ENCODE measurements around the gene GAS6. TPM values are rescaled to one million over a fixed set of nuclear protein-coding genes. Genes with fewer than 3 reads are reported as not detected.

GAS6 gene
- total and polyA plus RNA-seq, 2 donors = 36.5 to 89.4 TPM

DNA sequence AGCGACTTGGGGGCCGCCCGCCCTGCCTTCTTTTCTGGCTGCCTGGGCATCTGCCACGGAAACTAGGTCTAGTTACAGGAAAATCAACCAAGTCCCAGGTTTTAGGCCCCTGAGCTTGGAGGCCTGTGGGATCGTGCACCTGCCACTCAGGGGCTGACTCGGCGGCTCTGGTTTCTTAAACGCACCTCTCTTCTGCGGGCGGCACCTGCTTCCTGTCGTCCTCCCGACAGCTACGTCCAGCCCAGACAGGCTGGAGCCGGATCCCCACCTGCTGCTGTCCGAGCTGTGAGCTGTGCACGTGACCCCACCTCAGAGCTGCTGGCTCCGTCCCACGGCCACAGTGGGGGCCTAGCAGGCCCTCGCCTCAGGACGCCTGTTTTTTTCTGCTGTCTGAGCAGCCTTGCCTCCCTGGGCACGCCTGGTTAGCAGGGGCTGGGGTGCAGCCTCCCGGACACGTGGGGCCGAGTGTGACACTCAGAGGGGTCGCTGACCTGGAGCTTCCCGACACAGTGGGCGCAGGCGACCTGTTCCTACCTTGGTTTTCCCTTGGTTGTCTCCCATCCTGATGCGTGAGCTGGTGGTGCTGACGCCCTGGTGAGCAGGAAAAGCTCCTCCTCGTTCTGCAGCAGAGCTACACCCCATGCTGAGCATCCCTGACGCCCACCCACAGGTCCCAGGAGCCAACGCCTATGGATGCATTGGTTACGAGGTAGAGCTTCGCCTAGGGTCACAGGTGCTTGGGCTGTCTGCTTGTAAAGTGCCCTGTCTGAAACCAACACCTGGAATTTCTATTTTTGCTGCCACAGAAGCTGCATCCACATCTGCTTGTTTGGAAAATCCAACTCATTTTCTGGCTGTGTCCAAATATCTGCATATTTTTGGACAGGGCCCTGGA, 87.4 kb downstream of the GAS6 start:
- Histone ChIP-seq H3K27me3 (ENCODE audit: control insufficient read depth in 2 of 2, insufficient read depth in 1 of 2, low read length in 1 of 2) (peaks cover 0 to 14% of the 10 kb centered on the region in 2 donors), H3K27ac (ENCODE audit: low read depth in 1 of 2, low read length in 1 of 2) (no peak overlapping the region), H3K4me1 (ENCODE audit: control insufficient read depth in 2 of 2, insufficient read depth in 2 of 2, low read length in 2 of 2) (no peaks in the 10 kb centered on the region), H3K9me3 (ENCODE audit: control insufficient read depth in 2 of 2, insufficient read depth in 1 of 2, low read length in 1 of 2) (peaks cover 0 to 8% of the 10 kb centered on the region in 2 donors), H3K4me3 (ENCODE audit: low read length in 2 of 2) (no peak overlapping the region), H3K36me3 (ENCODE audit: control insufficient read depth in 2 of 2, insufficient read depth in 2 of 2, low read length in 1 of 2) (no peaks in the 10 kb centered on the region)
- WGBS = 85% methylated on average over 35 of the region's 35 CpGs
- DNase-seq (ENCODE audit: low read depth in 6 of 9, low spot score in 9 of 9) = no peak

DNA sequence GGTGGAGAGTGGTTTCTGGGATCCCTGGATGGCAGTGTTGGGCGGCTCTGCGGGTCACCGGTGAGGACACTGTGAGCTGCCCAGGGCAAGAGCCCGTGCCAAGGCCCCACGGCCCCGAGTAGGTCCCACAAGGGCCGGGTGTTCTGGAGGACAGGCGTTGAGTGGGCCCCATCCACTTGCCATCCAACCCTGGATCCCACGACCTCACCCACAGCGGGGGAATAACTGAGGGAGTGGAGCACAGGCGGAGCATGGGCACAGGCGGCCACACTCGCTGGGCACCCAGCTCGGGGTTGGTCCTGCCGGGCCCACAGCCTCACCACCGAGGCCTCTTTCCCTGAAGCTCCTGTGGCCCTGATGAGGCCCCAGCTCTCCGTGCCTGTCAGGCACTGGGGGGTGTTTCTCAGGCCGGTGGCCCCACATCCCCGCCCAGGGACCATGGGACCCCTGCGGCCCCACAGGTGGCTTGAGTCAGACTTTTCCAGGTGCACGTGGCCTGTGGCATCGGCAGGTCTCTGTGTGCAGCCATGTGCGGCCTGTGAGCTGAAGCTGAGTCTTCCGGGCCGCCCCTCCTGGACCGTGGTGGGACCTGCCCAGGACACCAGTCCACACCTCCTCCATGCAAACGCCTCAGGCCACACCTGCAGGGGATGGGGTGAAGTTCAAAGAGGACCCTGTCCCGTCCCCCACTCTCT, 88.3 kb downstream of the GAS6 start:
- Histone ChIP-seq H3K4me3 (ENCODE audit: low read length in 2 of 2) (no peak overlapping the region), H3K27me3 (ENCODE audit: control insufficient read depth in 2 of 2, insufficient read depth in 1 of 2, low read length in 1 of 2) (peaks cover 0 to 14% of the 10 kb centered on the region in 2 donors), H3K4me1 (ENCODE audit: control insufficient read depth in 2 of 2, insufficient read depth in 2 of 2, low read length in 2 of 2) (no peaks in the 10 kb centered on the region), H3K9me3 (ENCODE audit: control insufficient read depth in 2 of 2, insufficient read depth in 1 of 2, low read length in 1 of 2) (peaks cover 0 to 8% of the 10 kb centered on the region in 2 donors), H3K27ac (ENCODE audit: low read depth in 1 of 2, low read length in 1 of 2) (no peak overlapping the region), H3K36me3 (ENCODE audit: control insufficient read depth in 2 of 2, insufficient read depth in 2 of 2, low read length in 1 of 2) (no peaks in the 10 kb centered on the region)
- DNase-seq (ENCODE audit: low read depth in 6 of 9, low spot score in 9 of 9) = no peak
- WGBS = 95% methylated on average over 28 of the region's 28 CpGs

DNA sequence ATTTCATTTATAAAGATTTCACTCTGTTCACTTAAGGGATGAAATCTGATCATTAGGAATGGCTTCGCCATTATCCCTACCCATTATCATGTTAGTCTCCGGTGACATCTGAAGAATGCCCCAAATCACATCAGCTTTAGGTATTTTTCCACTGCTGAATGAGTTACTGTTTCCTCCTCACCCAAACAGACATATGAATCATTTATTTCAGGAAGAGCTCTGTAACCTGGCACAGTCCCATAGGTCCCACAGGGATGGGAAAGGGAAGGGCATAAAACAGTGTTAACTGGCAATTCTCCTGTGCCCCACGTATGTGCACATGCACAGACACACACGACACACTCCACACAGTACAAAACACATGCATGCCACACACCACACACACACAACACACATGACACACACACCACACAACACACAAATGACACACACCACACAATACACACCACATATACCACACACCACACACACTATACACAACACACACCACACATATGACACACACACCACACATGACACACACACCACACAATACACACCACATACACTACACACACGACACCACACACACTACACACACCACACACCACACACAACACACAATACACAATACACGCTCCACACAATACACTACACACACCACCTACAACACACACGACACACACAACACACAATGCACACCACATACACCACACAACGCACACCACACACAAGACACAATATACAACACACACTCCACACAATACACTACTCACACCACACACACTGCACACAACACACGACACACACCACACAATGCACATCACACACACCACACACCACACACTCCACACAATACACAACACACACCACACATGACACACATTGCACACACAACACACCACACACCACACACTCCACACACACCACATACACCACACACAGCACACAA, 89.4 kb downstream of the GAS6 start:
- no peak overlapping the region for H3K27ac ChIP-seq (ENCODE audit: low read depth in 1 of 2, low read length in 1 of 2)
- H3K4me3 ChIP-seq (ENCODE audit: low read length in 2 of 2) = no peak overlapping the region
- H3K9me3 ChIP-seq (ENCODE audit: control insufficient read depth in 2 of 2, insufficient read depth in 1 of 2, low read length in 1 of 2) = peaks cover 0 to 8% of the 10 kb centered on the region in 2 donors
- WGBS = 86% methylated on average over 9 of the region's 9 CpGs
- no peaks in the 10 kb centered on the region for H3K4me1 ChIP-seq (ENCODE audit: control insufficient read depth in 2 of 2, insufficient read depth in 2 of 2, low read length in 2 of 2)
- DNase-seq (ENCODE audit: low read depth in 6 of 9, low spot score in 9 of 9) = no peak
- H3K27me3 ChIP-seq (ENCODE audit: control insufficient read depth in 2 of 2, insufficient read depth in 1 of 2, low read length in 1 of 2) = peaks cover 0 to 14% of the 10 kb centered on the region in 2 donors
- H3K36me3 ChIP-seq (ENCODE audit: control insufficient read depth in 2 of 2, insufficient read depth in 2 of 2, low read length in 1 of 2) = no peaks in the 10 kb centered on the region

DNA sequence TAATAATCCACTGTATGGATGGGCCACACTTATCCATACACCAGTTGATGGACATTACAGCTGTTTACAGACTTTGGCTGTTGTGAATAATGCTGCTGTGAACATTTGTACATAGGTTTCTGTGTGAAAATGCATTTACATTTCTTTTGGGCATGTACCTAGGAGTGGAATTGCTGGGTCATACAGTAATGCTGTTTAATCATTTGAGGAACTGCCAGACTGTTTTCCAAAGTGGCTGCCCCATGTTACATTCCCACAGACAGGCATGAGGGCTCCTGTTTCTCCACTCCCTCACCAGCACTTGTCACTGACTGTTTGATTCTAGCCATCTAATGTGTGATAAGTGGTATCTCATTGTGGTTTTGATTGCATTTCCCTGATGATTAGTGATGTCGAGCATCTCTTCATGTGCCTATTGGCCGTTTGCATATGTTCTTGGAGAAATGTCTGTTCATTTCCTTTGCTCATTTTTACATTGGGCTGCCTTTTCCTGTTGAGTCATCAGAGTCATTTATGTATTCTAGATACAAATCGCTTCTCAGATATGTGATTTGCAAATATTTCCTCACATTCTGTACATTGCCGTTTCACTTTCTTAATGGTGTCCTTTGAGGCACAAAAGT, 92.1 kb downstream of the GAS6 start:
- H3K4me1 ChIP-seq (ENCODE audit: control insufficient read depth in 2 of 2, insufficient read depth in 2 of 2, low read length in 2 of 2) = no peaks in the 10 kb centered on the region
- H3K36me3 ChIP-seq (ENCODE audit: control insufficient read depth in 2 of 2, insufficient read depth in 2 of 2, low read length in 1 of 2) = no peaks in the 10 kb centered on the region
- no peak overlapping the region for H3K4me3 ChIP-seq (ENCODE audit: low read length in 2 of 2)
- 68% methylated on average over 4 of the region's 4 CpGs for WGBS
- DNase-seq (ENCODE audit: low read depth in 6 of 9, low spot score in 9 of 9) = no peak
- H3K27me3 ChIP-seq (ENCODE audit: control insufficient read depth in 2 of 2, insufficient read depth in 1 of 2, low read length in 1 of 2) = peaks cover 0 to 6% of the 10 kb centered on the region in 2 donors
- peaks cover 0 to 8% of the 10 kb centered on the region in 2 donors for H3K9me3 ChIP-seq (ENCODE audit: control insufficient read depth in 2 of 2, insufficient read depth in 1 of 2, low read length in 1 of 2)
- no peak overlapping the region for H3K27ac ChIP-seq (ENCODE audit: low read depth in 1 of 2, low read length in 1 of 2)

DNA sequence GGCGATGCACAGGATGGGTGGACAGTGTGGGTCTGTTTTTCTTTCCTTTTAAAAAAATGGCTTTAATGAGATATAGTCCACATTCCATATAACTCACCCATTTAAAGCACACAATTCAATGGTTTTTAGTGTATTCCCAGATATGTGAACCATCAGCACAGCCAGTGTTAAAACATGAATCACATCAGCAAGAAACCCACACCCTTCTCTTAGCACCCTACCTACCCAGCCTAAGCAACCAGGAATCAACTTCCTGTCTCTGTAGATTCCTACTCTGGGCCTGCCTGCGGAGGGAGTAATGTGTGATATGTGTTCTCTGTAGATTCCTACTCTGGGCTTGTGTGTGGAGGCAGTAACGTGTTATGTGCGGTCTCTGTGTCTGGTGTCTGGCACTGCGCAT, 92.9 kb downstream of the GAS6 start:
- 96% methylated on average over 5 of the region's 5 CpGs for WGBS

More for the DNA sequence above, 92.9 kb downstream of the GAS6 start:
- Histone ChIP-seq H3K27ac (ENCODE audit: low read depth in 1 of 2, low read length in 1 of 2) (no peak overlapping the region), H3K27me3 (ENCODE audit: control insufficient read depth in 2 of 2, insufficient read depth in 1 of 2, low read length in 1 of 2) (peaks cover 0 to 7% of the 10 kb centered on the region in 2 donors), H3K9me3 (ENCODE audit: control insufficient read depth in 2 of 2, insufficient read depth in 1 of 2, low read length in 1 of 2) (peaks cover 0 to 8% of the 10 kb centered on the region in 2 donors), H3K36me3 (ENCODE audit: control insufficient read depth in 2 of 2, insufficient read depth in 2 of 2, low read length in 1 of 2) (no peaks in the 10 kb centered on the region), H3K4me1 (ENCODE audit: control insufficient read depth in 2 of 2, insufficient read depth in 2 of 2, low read length in 2 of 2) (no peaks in the 10 kb centered on the region), H3K4me3 (ENCODE audit: low read length in 2 of 2) (no peak overlapping the region)
- DNase-seq (ENCODE audit: low read depth in 6 of 9, low spot score in 9 of 9) = no peak

Other genes starting within 250 kb of the GAS6 start
- gene ATP4B, start 205.9 kb downstream of the GAS6 start, total RNA-seq = 0.38 TPM
- 0.34 TPM for gene ATP4B, start 205.9 kb downstream of the GAS6 start, polyA plus RNA-seq
- gene GRK1, start 196.9 kb downstream of the GAS6 start, total RNA-seq = 0.14 TPM
- gene GRK1, start 196.9 kb downstream of the GAS6 start, polyA plus RNA-seq = 0.11 TPM
- gene TMEM255B, start 104.8 kb downstream of the GAS6 start, total RNA-seq = 0.61 TPM
- 7.2 TPM for gene TMEM255B, start 104.8 kb downstream of the GAS6 start, polyA plus RNA-seq
- gene C13orf46, start 110.0 kb upstream of the GAS6 start, total RNA-seq = 0.05 TPM
- 1.1 TPM for gene C13orf46, start 110.0 kb upstream of the GAS6 start, polyA plus RNA-seq